SK-N-SH treated with all-trans-retinoic acid at 6 μM for 48 hours (cell line): Measurements from ENCODE around the gene CRIP2.
A peak's percentile ranks its signal among the peaks of the same experiment; 100 is the strongest.

Experiments used
- ATAC-seq: fragments of 200-7000 bp; cut with Tn5 transposase; 3 replicates; pipeline ENCODE4 v1.9.1; 2020; ENCODE audit warnings: mild to moderate bottlenecking, moderate library complexity
- ARNTL ChIP-seq: fragments of 450-650 bp; formaldehyde crosslinking; IDR thresholded peaks from 2 replicates; pipeline ENCODE4 v1.5.0; 2020; ENCODE audit warnings: low read depth, mild to moderate bottlenecking, moderate library complexity, borderline replicate concordance
- BACH2 ChIP-seq: fragments of 250-450 bp; sonication (Bioruptor Pico); IDR thresholded peaks from 2 replicates; pipeline ENCODE4 v1.9.0; 2021; ENCODE audit warnings: mild to moderate bottlenecking, borderline replicate concordance
- CREB5 ChIP-seq: fragments of 250-450 bp; sonication (Bioruptor Pico); IDR thresholded peaks from 2 replicates; pipeline ENCODE4 v1.5.1; 2020; ENCODE audit warnings: low read depth, mild to moderate bottlenecking, moderate library complexity
- CSDC2 ChIP-seq: fragments of 250-450 bp; sonication (Bioruptor Pico); IDR thresholded peaks from 2 replicates; pipeline ENCODE4 v1.5.0; 2020; ENCODE audit warnings: mild to moderate bottlenecking, moderate library complexity
- ESRRG ChIP-seq: fragments of 250-450 bp; sonication (Bioruptor Pico); IDR thresholded peaks from 2 replicates; pipeline ENCODE4 v1.6.1; 2021; ENCODE audit warnings: mild to moderate bottlenecking
- GLIS3 ChIP-seq: fragments of 250-450 bp; sonication (Bioruptor Pico); IDR thresholded peaks from 2 replicates; pipeline ENCODE4 v1.5.0; 2020; ENCODE audit warnings: mild to moderate bottlenecking, moderate library complexity
- ISL1 ChIP-seq: fragments of 250-450 bp; sonication (Bioruptor Pico); IDR thresholded peaks from 2 replicates; pipeline ENCODE4 v2.1.2; 2022; ENCODE audit warnings: mild to moderate bottlenecking, moderate library complexity
- OSR1 ChIP-seq: fragments of 250-450 bp; sonication (Bioruptor Pico); IDR thresholded peaks from 2 replicates; pipeline ENCODE4 v1.8.0; 2022; ENCODE audit warnings: moderate library complexity, mild to moderate bottlenecking, inconsistent platforms
- PPARA ChIP-seq: fragments of 250-450 bp; sonication (Bioruptor Pico); IDR thresholded peaks from 2 replicates; pipeline ENCODE4 v1.5.0; 2020; ENCODE audit warnings: mild to moderate bottlenecking, borderline replicate concordance
- RARB ChIP-seq: fragments of 250-450 bp; sonication (Bioruptor Pico); IDR thresholded peaks from 2 replicates; pipeline ENCODE4 v1.8.0; 2021; ENCODE audit warnings: mild to moderate bottlenecking, moderate library complexity
- SNAI2 ChIP-seq: fragments of 250-450 bp; sonication (Bioruptor Pico); IDR thresholded peaks from 2 replicates; pipeline ENCODE4 v1.5.0; 2020; ENCODE audit warnings: mild to moderate bottlenecking, moderate library complexity
- TCF4 ChIP-seq: fragments of 250-450 bp; sonication (Bioruptor Pico); IDR thresholded peaks from 2 replicates; pipeline ENCODE4 v1.8.0; 2021; ENCODE audit warnings: mild to moderate bottlenecking, moderate library complexity, borderline replicate concordance
- TOX ChIP-seq: fragments of 250-450 bp; sonication (Bioruptor Pico); IDR thresholded peaks from 2 replicates; pipeline ENCODE4 v1.8.0; 2021; ENCODE audit warnings: mild to moderate bottlenecking, moderate library complexity, borderline replicate concordance
- ZC3H10 ChIP-seq: fragments of 250-450 bp; sonication (Bioruptor Pico); IDR thresholded peaks from 2 replicates; pipeline ENCODE4 v1.5.1; 2021; ENCODE audit warnings: mild to moderate bottlenecking, moderate library complexity
- ZFP3 ChIP-seq: fragments of 250-450 bp; sonication (Bioruptor Pico); IDR thresholded peaks from 2 replicates; pipeline ENCODE4 v1.5.0; 2020; ENCODE audit warnings: mild to moderate bottlenecking, moderate library complexity
- ZFP30 ChIP-seq: fragments of 450-650 bp; formaldehyde crosslinking; IDR thresholded peaks from 2 replicates; pipeline ENCODE4 v1.5.0; 2022; ENCODE audit warnings: mild to moderate bottlenecking, moderate library complexity
- ZNF565 ChIP-seq: fragments of 450-650 bp; formaldehyde crosslinking; conservative IDR thresholded peaks from 2 replicates; pipeline ENCODE4 v1.5.0; 2020; ENCODE audit warnings: low read depth, mild to moderate bottlenecking, moderate library complexity
- ZNF70 ChIP-seq: fragments of 450-650 bp; formaldehyde crosslinking; IDR thresholded peaks from 2 replicates; pipeline ENCODE4 v1.5.0; 2020; ENCODE audit warnings: mild to moderate bottlenecking, moderate library complexity
- ZNF8 ChIP-seq: fragments of 450-650 bp; formaldehyde crosslinking; IDR thresholded peaks from 2 replicates; pipeline ENCODE4 v1.5.0; 2020; ENCODE audit warnings: mild to moderate bottlenecking, moderate library complexity
- TF ChIP-seq, protein P1 (sequence below): fragments of 250-450 bp; sonication (Bioruptor Pico); IDR thresholded peaks from 2 replicates; pipeline ENCODE4 v1.8.0; 2021; ENCODE audit warnings: low read depth, mild to moderate bottlenecking, moderate library complexity, borderline replicate concordance
- TF ChIP-seq, protein P2 (sequence below): fragments of 250-450 bp; sonication (Bioruptor Pico); IDR thresholded peaks from 2 replicates; pipeline ENCODE4 v1.5.0; 2020; ENCODE audit warnings: mild to moderate bottlenecking, moderate library complexity
- TF ChIP-seq, protein P3 (sequence below): fragments of 250-450 bp; sonication (Bioruptor Pico); IDR thresholded peaks from 2 replicates; pipeline ENCODE4 v1.8.0; 2020; ENCODE audit warnings: mild to moderate bottlenecking, moderate library complexity, borderline replicate concordance

CRIP2 gene

DNA sequence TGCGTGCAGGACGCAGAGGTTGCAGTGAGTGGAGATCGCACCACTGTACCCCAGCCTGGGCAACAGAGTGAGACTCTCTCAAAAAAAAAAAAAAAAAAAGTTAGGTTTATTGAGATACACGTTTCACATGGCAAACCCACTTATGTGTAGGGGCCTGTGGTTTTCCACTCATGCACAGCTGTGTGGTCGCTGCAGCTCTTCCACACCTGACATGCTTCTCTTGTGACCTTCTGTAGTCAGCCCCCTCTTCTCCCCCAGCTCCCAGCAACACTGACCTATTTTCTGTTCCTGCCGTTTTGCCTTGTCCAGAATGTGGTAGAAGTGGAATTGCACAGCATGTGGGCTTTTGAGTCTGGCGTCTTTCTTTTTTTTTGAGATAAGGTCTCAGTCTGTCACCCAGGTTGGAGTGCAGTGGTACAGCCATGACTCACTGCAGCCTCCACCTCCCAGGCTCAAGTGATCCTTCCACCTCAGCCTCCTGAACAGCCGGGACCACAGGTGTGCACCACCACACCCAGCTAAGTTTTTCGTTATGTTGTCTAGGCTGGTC lies 46.6 kb upstream of the CRIP2 start:
- TF ChIP-seq, protein P1, sequence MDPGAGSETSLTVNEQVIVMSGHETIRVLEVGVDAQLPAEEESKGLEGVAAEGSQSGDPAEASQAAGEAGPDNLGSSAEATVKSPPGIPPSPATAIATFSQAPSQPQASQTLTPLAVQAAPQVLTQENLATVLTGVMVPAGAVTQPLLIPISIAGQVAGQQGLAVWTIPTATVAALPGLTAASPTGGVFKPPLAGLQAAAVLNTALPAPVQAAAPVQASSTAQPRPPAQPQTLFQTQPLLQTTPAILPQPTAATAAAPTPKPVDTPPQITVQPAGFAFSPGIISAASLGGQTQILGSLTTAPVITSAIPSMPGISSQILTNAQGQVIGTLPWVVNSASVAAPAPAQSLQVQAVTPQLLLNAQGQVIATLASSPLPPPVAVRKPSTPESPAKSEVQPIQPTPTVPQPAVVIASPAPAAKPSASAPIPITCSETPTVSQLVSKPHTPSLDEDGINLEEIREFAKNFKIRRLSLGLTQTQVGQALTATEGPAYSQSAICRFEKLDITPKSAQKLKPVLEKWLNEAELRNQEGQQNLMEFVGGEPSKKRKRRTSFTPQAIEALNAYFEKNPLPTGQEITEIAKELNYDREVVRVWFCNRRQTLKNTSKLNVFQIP: no peak
- TF ChIP-seq CSDC2 (CRISPR knock-in tag) (no peak), CREB5 (no peak), ZNF70 (CRISPR knock-in tag) (no peak), ZFP3 (CRISPR knock-in tag) (no peak), GLIS3 (no peak), ISL1 (CRISPR knock-in tag) (no peak), TCF4 (CRISPR knock-in tag) (no peak), PPARA (CRISPR knock-in tag) (no peak), BACH2 (no peak), ESRRG (no peak), ZNF565 (CRISPR knock-in tag) (no peak), ZNF8 (CRISPR knock-in tag) (no peak)
- no peak for ATAC-seq

DNA sequence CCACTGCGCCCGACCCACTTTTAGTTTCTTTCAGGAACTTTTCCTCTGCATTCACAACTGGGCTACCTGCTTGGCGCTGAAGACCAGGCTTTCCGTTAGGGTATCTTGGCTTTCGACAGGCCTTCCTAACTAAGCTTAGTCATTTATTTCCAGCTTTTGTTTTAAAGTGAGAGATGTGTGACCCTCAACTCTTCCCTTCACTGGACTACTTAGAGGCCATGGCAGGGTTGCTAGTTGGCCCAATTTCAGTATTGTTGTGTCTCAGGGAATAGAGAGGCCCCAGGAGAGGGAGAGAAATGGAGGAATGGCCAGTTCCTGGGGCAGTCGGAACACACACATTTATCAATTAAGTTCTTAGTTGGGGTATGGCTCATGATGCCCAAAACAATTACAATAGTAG lies 44.6 kb upstream of the CRIP2 start:
- TF ChIP-seq RARB (CRISPR knock-in tag) (no peak), ARNTL (CRISPR knock-in tag) (no peak), TOX (CRISPR knock-in tag) (no peak), ESRRG (no peak), TCF4 (CRISPR knock-in tag) (no peak), ZNF565 (CRISPR knock-in tag) (no peak), ZC3H10 (CRISPR knock-in tag) (no peak), GLIS3 (no peak), ZNF70 (CRISPR knock-in tag) (no peak), ISL1 (CRISPR knock-in tag) (no peak), OSR1 (CRISPR knock-in tag) (no peak), ZNF8 (CRISPR knock-in tag) (no peak), ZFP3 (CRISPR knock-in tag) (no peak), BACH2 (no peak), SNAI2 (CRISPR knock-in tag) (no peak), CSDC2 (CRISPR knock-in tag) (no peak)
- TF ChIP-seq, protein P1: no peak
- TF ChIP-seq, protein P2, sequence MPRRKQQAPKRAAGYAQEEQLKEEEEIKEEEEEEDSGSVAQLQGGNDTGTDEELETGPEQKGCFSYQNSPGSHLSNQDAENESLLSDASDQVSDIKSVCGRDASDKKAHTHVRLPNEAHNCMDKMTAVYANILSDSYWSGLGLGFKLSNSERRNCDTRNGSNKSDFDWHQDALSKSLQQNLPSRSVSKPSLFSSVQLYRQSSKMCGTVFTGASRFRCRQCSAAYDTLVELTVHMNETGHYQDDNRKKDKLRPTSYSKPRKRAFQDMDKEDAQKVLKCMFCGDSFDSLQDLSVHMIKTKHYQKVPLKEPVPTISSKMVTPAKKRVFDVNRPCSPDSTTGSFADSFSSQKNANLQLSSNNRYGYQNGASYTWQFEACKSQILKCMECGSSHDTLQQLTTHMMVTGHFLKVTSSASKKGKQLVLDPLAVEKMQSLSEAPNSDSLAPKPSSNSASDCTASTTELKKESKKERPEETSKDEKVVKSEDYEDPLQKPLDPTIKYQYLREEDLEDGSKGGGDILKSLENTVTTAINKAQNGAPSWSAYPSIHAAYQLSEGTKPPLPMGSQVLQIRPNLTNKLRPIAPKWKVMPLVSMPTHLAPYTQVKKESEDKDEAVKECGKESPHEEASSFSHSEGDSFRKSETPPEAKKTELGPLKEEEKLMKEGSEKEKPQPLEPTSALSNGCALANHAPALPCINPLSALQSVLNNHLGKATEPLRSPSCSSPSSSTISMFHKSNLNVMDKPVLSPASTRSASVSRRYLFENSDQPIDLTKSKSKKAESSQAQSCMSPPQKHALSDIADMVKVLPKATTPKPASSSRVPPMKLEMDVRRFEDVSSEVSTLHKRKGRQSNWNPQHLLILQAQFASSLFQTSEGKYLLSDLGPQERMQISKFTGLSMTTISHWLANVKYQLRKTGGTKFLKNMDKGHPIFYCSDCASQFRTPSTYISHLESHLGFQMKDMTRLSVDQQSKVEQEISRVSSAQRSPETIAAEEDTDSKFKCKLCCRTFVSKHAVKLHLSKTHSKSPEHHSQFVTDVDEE (CRISPR knock-in tag): no peak
- TF ChIP-seq, protein P3, sequence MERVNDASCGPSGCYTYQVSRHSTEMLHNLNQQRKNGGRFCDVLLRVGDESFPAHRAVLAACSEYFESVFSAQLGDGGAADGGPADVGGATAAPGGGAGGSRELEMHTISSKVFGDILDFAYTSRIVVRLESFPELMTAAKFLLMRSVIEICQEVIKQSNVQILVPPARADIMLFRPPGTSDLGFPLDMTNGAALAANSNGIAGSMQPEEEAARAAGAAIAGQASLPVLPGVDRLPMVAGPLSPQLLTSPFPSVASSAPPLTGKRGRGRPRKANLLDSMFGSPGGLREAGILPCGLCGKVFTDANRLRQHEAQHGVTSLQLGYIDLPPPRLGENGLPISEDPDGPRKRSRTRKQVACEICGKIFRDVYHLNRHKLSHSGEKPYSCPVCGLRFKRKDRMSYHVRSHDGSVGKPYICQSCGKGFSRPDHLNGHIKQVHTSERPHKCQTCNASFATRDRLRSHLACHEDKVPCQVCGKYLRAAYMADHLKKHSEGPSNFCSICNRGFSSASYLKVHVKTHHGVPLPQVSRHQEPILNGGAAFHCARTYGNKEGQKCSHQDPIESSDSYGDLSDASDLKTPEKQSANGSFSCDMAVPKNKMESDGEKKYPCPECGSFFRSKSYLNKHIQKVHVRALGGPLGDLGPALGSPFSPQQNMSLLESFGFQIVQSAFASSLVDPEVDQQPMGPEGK (CRISPR knock-in tag): no peak
- no peak for ATAC-seq

DNA sequence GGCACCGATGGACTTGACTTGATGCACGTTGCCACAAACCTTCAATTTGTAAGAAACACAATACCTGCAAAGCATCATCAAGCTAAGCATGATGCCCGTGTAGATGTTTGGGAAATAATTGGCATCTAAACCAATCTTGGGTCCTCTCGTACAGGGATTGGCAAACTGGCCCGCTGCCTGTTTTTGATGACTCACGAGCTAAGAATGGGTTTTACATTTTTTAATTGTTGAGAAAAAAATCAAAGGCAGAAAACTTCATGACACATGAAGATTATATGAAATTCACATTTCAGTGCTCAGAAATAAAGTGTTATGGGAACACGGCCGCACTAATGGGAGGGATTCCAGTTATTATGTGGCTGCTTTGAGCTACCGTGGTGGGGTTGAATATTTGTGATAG lies 44.1 kb upstream of the CRIP2 start:
- ATAC-seq: peak; percentile 75
- TF ChIP-seq ZFP30 (CRISPR knock-in tag) (no peak), ESRRG (no peak), ZNF70 (CRISPR knock-in tag) (no peak), ISL1 (CRISPR knock-in tag) (no peak), TCF4 (CRISPR knock-in tag) (no peak), ZNF565 (CRISPR knock-in tag) (no peak), SNAI2 (CRISPR knock-in tag) (no peak), ZNF8 (CRISPR knock-in tag) (no peak), ZFP3 (CRISPR knock-in tag) (no peak), PPARA (CRISPR knock-in tag) (no peak), TOX (CRISPR knock-in tag) (no peak), RARB (CRISPR knock-in tag) (no peak), ZC3H10 (CRISPR knock-in tag) (no peak)
- TF ChIP-seq, protein P1: no peak
- TF ChIP-seq, protein P3 (CRISPR knock-in tag): no peak
